ENCODE data around the gene POLR1D. TPM values are rescaled to one million over a fixed set of nuclear protein-coding genes. Genes with fewer than 3 reads are reported as not detected.

Gene POLR1D
- total and polyA plus RNA-seq, 10 donors, result 64.2 to 134 (median 104) TPM

DNA sequence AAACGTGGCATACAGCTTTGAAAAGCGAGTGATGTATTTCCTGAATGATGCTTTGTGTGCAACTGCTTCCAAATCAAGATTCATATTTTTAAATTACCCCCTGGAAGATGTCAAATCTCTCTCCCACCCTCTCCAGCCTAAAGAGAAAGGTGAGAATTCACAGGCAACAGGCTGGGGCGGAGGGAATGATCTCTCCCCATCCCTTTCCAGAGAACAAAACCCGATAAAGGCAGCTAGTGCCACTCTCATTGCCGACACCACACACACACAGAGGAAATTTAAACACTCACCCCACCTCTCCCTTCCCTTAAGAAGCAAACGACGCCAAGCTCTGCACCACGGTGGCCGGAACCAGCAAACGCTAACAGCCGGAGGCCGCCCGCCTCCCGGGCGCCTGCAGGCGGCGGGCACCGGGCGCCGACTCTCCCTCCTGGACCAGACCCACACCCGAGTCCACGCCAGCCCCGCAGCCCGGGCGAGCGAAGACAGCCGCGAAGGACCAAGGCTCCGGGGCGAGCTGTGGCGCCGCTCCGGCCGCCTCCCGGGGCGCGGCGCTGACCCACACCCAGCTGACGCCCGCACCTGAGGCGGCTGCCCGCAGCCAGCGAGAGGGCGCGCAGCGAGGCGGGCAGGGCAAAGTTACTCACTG is 1.8 kb upstream of the POLR1D start:
- 0 to 1% (median 0%) methylated on average over 19 to 47 of the region's 47 CpGs for WGBS, 5 donors
- Histone ChIP-seq H3K27ac (peak overlapping the region; percentile 91 to 98 (median 96)), H3K9me3 (peaks cover 0 to 3% (median 0%) of the 10 kb centered on the region in 8 donors), H3K36me3 (peaks cover 0 to 19% (median 4%) of the 10 kb centered on the region in 6 donors), H3K4me1 (peaks cover 18 to 64% (median 45%) of the 10 kb centered on the region in 6 donors), H3K4me3 (peak overlapping the region; percentile 81 to 98 (median 91)), H3K27me3 (replicated peaks in 1 of 7) (no peaks in the 10 kb centered on the region)
- peak; percentile 93 for DNase-seq
- intact Hi-C loops (cut with DNase I; ENCODE audit: low total_unique reads), result loop anchor here (10.0 kb wide), 1 partner anchor 165 kb away; the partner anchor contains the start of gene MTIF3
- no peak for TF ChIP-seq POLR2A (IDR thresholded peaks at IDR 0.05)
- TF ChIP-seq, protein P1, sequence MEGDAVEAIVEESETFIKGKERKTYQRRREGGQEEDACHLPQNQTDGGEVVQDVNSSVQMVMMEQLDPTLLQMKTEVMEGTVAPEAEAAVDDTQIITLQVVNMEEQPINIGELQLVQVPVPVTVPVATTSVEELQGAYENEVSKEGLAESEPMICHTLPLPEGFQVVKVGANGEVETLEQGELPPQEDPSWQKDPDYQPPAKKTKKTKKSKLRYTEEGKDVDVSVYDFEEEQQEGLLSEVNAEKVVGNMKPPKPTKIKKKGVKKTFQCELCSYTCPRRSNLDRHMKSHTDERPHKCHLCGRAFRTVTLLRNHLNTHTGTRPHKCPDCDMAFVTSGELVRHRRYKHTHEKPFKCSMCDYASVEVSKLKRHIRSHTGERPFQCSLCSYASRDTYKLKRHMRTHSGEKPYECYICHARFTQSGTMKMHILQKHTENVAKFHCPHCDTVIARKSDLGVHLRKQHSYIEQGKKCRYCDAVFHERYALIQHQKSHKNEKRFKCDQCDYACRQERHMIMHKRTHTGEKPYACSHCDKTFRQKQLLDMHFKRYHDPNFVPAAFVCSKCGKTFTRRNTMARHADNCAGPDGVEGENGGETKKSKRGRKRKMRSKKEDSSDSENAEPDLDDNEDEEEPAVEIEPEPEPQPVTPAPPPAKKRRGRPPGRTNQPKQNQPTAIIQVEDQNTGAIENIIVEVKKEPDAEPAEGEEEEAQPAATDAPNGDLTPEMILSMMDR (IDR thresholded peaks at IDR 0.05 in 8 of 11, conservative IDR thresholded peaks at IDR 0.05 in 3 of 11), result peak in 8 of 11 experiments; percentile 5 to 53 (median 34)

DNA sequence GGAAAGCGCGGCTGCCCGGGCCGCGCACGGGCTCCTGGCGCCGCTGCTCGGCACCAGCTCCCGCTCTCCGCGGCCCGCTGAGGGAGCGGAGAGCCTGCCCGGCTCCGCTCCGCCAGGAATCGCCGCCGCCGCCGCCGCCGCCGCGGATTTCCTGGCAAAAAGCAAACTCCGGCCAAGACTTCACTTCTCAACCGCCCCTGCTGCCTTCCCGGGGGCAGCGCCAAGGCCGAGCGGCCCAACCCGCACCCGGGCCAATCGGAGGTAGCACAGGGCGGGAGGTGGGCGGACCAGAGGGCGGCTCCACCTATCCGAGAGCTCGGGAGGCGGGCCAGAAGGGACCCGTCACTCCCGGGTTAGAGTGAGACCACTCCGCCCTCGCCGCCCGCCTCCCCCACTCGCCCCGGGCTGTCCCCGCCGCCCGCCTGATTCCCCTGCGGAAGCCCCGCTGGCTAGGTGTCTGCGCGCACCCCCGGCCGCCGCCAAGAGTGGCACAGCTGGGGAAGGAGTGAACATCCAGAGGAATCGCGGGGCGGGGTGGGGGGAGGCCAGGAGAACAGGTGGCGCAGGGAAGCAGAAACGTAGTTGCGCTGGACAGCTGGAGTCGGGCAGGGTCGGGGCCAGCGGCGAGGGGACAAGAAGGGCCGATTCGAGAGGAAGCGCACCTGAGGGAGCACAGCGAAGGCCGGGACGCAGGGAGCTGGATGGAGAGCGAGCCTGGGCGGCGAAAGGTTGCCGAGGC is 1.1 kb upstream of the POLR1D start, which contains the start of gene LNX2:
TSS of gene LNX2 (minus strand) at position 153 of the 739 bp plus-strand sequence. CDS start 38,826 bp downstream, outside the sequence.
- Histone ChIP-seq H3K27me3 (replicated peaks in 1 of 7) (no peaks in the 10 kb centered on the region), H3K4me3 (peak within 1 kb of the TSS; percentile 81 to 98 (median 91)), H3K36me3 (peaks cover 0 to 17% (median 4%) of the 10 kb centered on the region in 6 donors), H3K9me3 (no peaks in the 10 kb centered on the region), H3K4me1 (peaks cover 18 to 70% (median 49%) of the 10 kb centered on the region in 6 donors), H3K27ac (peak within 1 kb of the TSS; percentile 91 to 98 (median 96))
- DNase-seq, result peak; percentile 99
- TF ChIP-seq, protein P1 (IDR thresholded peaks at IDR 0.05 in 8 of 11, conservative IDR thresholded peaks at IDR 0.05 in 3 of 11), result peak in 2 of 11 experiments; percentile 14 to 42
- peak; percentile 85 to 93 (median 90) for TF ChIP-seq POLR2AphosphoS5 (IDR thresholded peaks at IDR 0.05)
- no peak for TF ChIP-seq POLR2A (IDR thresholded peaks at IDR 0.05)
- WGBS, 5 donors, result 0% methylated on average over 26 to 79 of the region's 79 CpGs
- intact Hi-C loops (cut with DNase I; ENCODE audit: low total_unique reads), result loop anchor here (10.0 kb wide), 1 partner anchor 166 kb away; the partner anchor contains the start of gene MTIF3

GRCh38 chr13:27621116-27621365 is 651 bp upstream of the POLR1D start:
- DNase-seq, result no peak
- H3K4me1 ChIP-seq, result peaks cover 18 to 75% (median 49%) of the 10 kb centered on the region in 6 donors
- no peak for TF ChIP-seq POLR2AphosphoS5 (IDR thresholded peaks at IDR 0.05)
- TF ChIP-seq, protein P1 (IDR thresholded peaks at IDR 0.05 in 8 of 11, conservative IDR thresholded peaks at IDR 0.05 in 3 of 11), result no peak
- no peak for TF ChIP-seq POLR2A (IDR thresholded peaks at IDR 0.05)
- H3K4me3 ChIP-seq, result peak overlapping the region; percentile 81 to 98 (median 91)
- 0 to 1% (median 1%) methylated on average over 8 of the region's 8 CpGs for WGBS, 5 donors
- intact Hi-C loops (cut with DNase I; ENCODE audit: low total_unique reads), result loop anchor here (10.0 kb wide), 1 partner anchor 166 kb away; the partner anchor contains the start of gene MTIF3
- peaks cover 0 to 15% (median 4%) of the 10 kb centered on the region in 6 donors for H3K36me3 ChIP-seq
- peak overlapping the region; percentile 91 to 98 (median 96) for H3K27ac ChIP-seq
- no peaks in the 10 kb centered on the region for H3K9me3 ChIP-seq
- no peaks in the 10 kb centered on the region for H3K27me3 ChIP-seq (replicated peaks in 1 of 7)

All from spleen (tissue), 11 donors.